ELR (cell line): Measurements from ENCODE around the gene TRPC6.
A peak's percentile ranks its signal among the peaks of the same experiment; 100 is the strongest.
"Not testable (repeated sequence)": the region's sequence is repeated elsewhere in the genome, so short reads cannot be mapped to it uniquely, and the experiment has no call there.

Experiments
- DNase-seq: peaks from one replicate; pipeline ENCODE4 v3.0.0-alpha.2; 2015; ENCODE audit warnings: low read depth

The TRPC6 gene

GRCh38 chr11:101448881-101449442 lies 134.8 kb downstream of the TRPC6 start:
- no peak for DNase-seq

- no peak for DNase-seq
These were observed 137.1 kb downstream of the TRPC6 start for GRCh38 chr11:101446726-101447125.

GRCh38 chr11:101446238-101446637 lies 137.6 kb downstream of the TRPC6 start:
- DNase-seq, result peak; percentile 78

- DNase-seq, result peak; percentile 72
These were observed 138.0 kb downstream of the TRPC6 start for GRCh38 chr11:101445761-101446160.

- DNase-seq, result no peak
These were observed 139.0 kb downstream of the TRPC6 start for GRCh38 chr11:101444851-101445250.

- no peak for DNase-seq
These were observed 139.6 kb downstream of the TRPC6 start for GRCh38 chr11:101444164-101444563.

- DNase-seq, result no peak
These were observed 140.8 kb downstream of the TRPC6 start for GRCh38 chr11:101442936-101443521.

GRCh38 chr11:101442171-101442570 lies 141.6 kb downstream of the TRPC6 start:
- DNase-seq, result peak; percentile 77

GRCh38 chr11:101441747-101442146 lies 142.1 kb downstream of the TRPC6 start:
- DNase-seq, result no peak

- no peak for DNase-seq
These were observed 144.3 kb downstream of the TRPC6 start for GRCh38 chr11:101439488-101439887.

GRCh38 chr11:101438708-101439107 lies 145.1 kb downstream of the TRPC6 start:
- DNase-seq, result not testable (repeated sequence)

- no peak for DNase-seq
These were observed 145.7 kb downstream of the TRPC6 start for GRCh38 chr11:101438126-101438525.

GRCh38 chr11:101436511-101437142 lies 147.2 kb downstream of the TRPC6 start:
- DNase-seq, result peak; percentile 59

GRCh38 chr11:101435408-101435973 lies 148.3 kb downstream of the TRPC6 start:
- DNase-seq, result no peak

GRCh38 chr11:101434026-101434643 lies 149.7 kb downstream of the TRPC6 start:
- DNase-seq, result no peak

GRCh38 chr11:101433151-101433550 lies 150.7 kb downstream of the TRPC6 start:
- DNase-seq, result no peak

- no peak for DNase-seq
These were observed 153.9 kb downstream of the TRPC6 start for GRCh38 chr11:101429703-101430540.

- peak; percentile 64 for DNase-seq
These were observed 154.9 kb downstream of the TRPC6 start for GRCh38 chr11:101428918-101429317.

- DNase-seq, result no peak
These were observed 176.5 kb downstream of the TRPC6 start for GRCh38 chr11:101407324-101407723.
